CD14-positive monocyte (primary cell): ENCODE measurements around the gene NGDN. TPM values are rescaled to one million over a fixed set of nuclear protein-coding genes. Genes with fewer than 3 reads are reported as not detected.
A peak's percentile ranks its signal among the peaks of the same experiment; 100 is the strongest.

Experiments
- DNase-seq, 3 donors: peaks; one replicate each; pipeline ENCODE4 v3.0.0-alpha.2; 2011 to 2022
- H2AFZ ChIP-seq: 2 replicates; pipeline ENCODE4 v1.6.0; 2012; ENCODE audit warnings: mild to moderate bottlenecking, low read depth, low read length, inconsistent platforms; ENCODE audit not compliant: insufficient read depth, poor library complexity, severe bottlenecking
- H3K27ac ChIP-seq, 2 donors: 1 replicate in 1 of 2; 2 replicates in 1 of 2; pipeline ENCODE4 v1.5.1; 2012 to 2013; ENCODE audit warnings: low read length in 2 of 2, control low read depth in 1 of 2, inconsistent platforms in 1 of 2, low read depth in 1 of 2, mild to moderate bottlenecking in 1 of 2
- H3K27me3 ChIP-seq, 2 donors: one replicate each; pipeline versions ENCODE4 v1.6.0 to v1.6.1; 2011 to 2013; ENCODE audit warnings: low read length in 2 of 2; ENCODE audit not compliant: control insufficient read depth in 2 of 2, insufficient read depth in 2 of 2
- H3K36me3 ChIP-seq, 2 donors: replicated peaks in 1 of 2; 1 replicate in 1 of 2; 2 replicates in 1 of 2; pipeline versions ENCODE4 v1.5.1 to v1.6.1; 2012 to 2013; ENCODE audit warnings: low read length in 2 of 2, control low read depth in 1 of 2, inconsistent platforms in 1 of 2, mild to moderate bottlenecking in 1 of 2; ENCODE audit not compliant: insufficient read depth in 2 of 2, control insufficient read depth in 1 of 2
- H3K4me1 ChIP-seq, 2 donors: 1 replicate in 1 of 2; 2 replicates in 1 of 2; pipeline versions ENCODE4 v1.5.1 to v1.6.1; 2012 to 2013; ENCODE audit warnings: low read length in 2 of 2, control low read depth in 1 of 2, inconsistent platforms in 1 of 2, mild to moderate bottlenecking in 1 of 2, moderate library complexity in 1 of 2; ENCODE audit not compliant: insufficient read depth in 2 of 2, control insufficient read depth in 1 of 2
- H3K4me2 ChIP-seq: replicated peaks from 2 replicates; pipeline ENCODE3; 2012; ENCODE audit warnings: low read length, moderate library complexity, mild to moderate bottlenecking; ENCODE audit not compliant: poor library complexity, severe bottlenecking; ENCODE audit errors: extremely low read depth
- H3K4me3 ChIP-seq, 3 experiments: fragments of 200-600 bp in 1 of 3; sonication (generic) in 1 of 3; replicated peaks in 1 of 3; 1 replicate in 2 of 3; 2 replicates in 1 of 3; pipeline ENCODE4 v1.5.1; 2011 to 2013; ENCODE audit warnings: low read length in 3 of 3, mild to moderate bottlenecking in 3 of 3, control low read depth in 2 of 3, low read depth in 2 of 3, inconsistent platforms in 1 of 3, moderate library complexity in 1 of 3
- H3K79me2 ChIP-seq: 2 replicates; pipeline ENCODE4 v1.6.0; 2012; ENCODE audit warnings: mild to moderate bottlenecking, control low read depth, inconsistent platforms, low read length, moderate library complexity; ENCODE audit not compliant: insufficient read depth
- H3K9ac ChIP-seq: 2 replicates; pipeline ENCODE4 v1.6.0; 2017; ENCODE audit warnings: low read length, mild to moderate bottlenecking; ENCODE audit not compliant: insufficient read depth, poor library complexity, severe bottlenecking
- H3K9me3 ChIP-seq, 2 donors: replicated peaks in 1 of 2; 1 replicate in 1 of 2; 2 replicates in 1 of 2; pipeline versions ENCODE4 v1.5.1 to v1.6.1; 2012 to 2013; ENCODE audit warnings: low read length in 2 of 2, control low read depth in 1 of 2; ENCODE audit not compliant: control insufficient read depth in 1 of 2, insufficient read depth in 1 of 2
- H4K20me1 ChIP-seq: 2 replicates; pipeline ENCODE4 v1.6.0; 2012; ENCODE audit warnings: mild to moderate bottlenecking, low read length, control low read depth, moderate library complexity; ENCODE audit not compliant: insufficient read depth
- H3K27ac Mint-ChIP-seq, 7 donors: one replicate each; pipeline ENCODE4 v1.8.0; 2020; ENCODE audit warnings: mild to moderate bottlenecking in 7 of 7, mixed read lengths in 7 of 7, moderate library complexity in 6 of 7, inconsistent platforms in 2 of 7
- H3K27me3 Mint-ChIP-seq, 3 donors: one replicate each; pipeline ENCODE4 v1.8.0; 2021 to 2022; ENCODE audit warnings: low read depth in 3 of 3, mild to moderate bottlenecking in 3 of 3, mixed read lengths in 3 of 3, moderate library complexity in 3 of 3, inconsistent platforms in 1 of 3
- H3K36me3 Mint-ChIP-seq, 2 donors: one replicate each; pipeline ENCODE4 v1.8.0; 2020; ENCODE audit warnings: mixed read lengths in 2 of 2, inconsistent platforms in 1 of 2, mild to moderate bottlenecking in 1 of 2
- H3K4me1 Mint-ChIP-seq: one replicate; pipeline ENCODE4 v1.8.0; 2020; ENCODE audit warnings: mild to moderate bottlenecking, mixed read lengths
- H3K4me3 Mint-ChIP-seq, 2 donors: one replicate each; pipeline ENCODE4 v1.8.0; 2020; ENCODE audit warnings: mild to moderate bottlenecking in 2 of 2, mixed read lengths in 2 of 2, moderate library complexity in 1 of 2
- H3K9me3 Mint-ChIP-seq, 7 donors: one replicate each; pipeline ENCODE4 v1.8.0; 2020 to 2022; ENCODE audit warnings: mixed read lengths in 7 of 7, mild to moderate bottlenecking in 6 of 7, moderate library complexity in 6 of 7, inconsistent platforms in 2 of 7
- WGBS: methylation state at CpG from one replicate; pipeline ENCODE4 v1.1.5; 2013; ENCODE audit warnings: missing lambda C conversion rate; ENCODE audit not compliant: insufficient coverage; 5-methylcytosine and 5-hydroxymethylcytosine counted together
- intact Hi-C, 2 donors: fragments of 100-400 bp; cut with micrococcal nuclease; formaldehyde crosslinking; loops; one replicate each; pipeline versions ENCODE4 v1.15.0 to v1.15.1; 2023
- polyA plus RNA-seq, 3 donors: library from polyadenylated mRNA; depleted of rRNA in 1 of 3; unstranded in 2 of 3; stranded (reverse) in 1 of 3; fragments of 300-500 nt in 2 of 3; fragments of >200 nt in 1 of 3; fragmentation: Illumina TruSeq in 2 of 3; gene quantifications; 1 replicate in 2 of 3; 2 replicates in 1 of 3; pipeline ENCODE4 v1.2.3, GENCODE V29; 2012 to 2021
- TF ChIP-seq, protein P1 (sequence below): fragments of 200-600 bp; IDR thresholded peaks from one replicate; pipeline ENCODE4 v1.8.0; 2022; ENCODE audit warnings: antibody characterized with exemption, mild to moderate bottlenecking

Gene NGDN
- polyA plus RNA-seq, 3 donors, result 22.7 to 44.5 (median 26.8) TPM

GRCh38 chr14:23485326-23485725 is 15.8 kb downstream of the NGDN start:
- intact Hi-C loops, result no loop called here
- H3K36me3 Mint-ChIP-seq, result peaks cover 25 to 29% of the 10 kb centered on the region in 2 donors
- no peaks in the 10 kb centered on the region for H3K9me3 Mint-ChIP-seq
- TF ChIP-seq, protein P1, sequence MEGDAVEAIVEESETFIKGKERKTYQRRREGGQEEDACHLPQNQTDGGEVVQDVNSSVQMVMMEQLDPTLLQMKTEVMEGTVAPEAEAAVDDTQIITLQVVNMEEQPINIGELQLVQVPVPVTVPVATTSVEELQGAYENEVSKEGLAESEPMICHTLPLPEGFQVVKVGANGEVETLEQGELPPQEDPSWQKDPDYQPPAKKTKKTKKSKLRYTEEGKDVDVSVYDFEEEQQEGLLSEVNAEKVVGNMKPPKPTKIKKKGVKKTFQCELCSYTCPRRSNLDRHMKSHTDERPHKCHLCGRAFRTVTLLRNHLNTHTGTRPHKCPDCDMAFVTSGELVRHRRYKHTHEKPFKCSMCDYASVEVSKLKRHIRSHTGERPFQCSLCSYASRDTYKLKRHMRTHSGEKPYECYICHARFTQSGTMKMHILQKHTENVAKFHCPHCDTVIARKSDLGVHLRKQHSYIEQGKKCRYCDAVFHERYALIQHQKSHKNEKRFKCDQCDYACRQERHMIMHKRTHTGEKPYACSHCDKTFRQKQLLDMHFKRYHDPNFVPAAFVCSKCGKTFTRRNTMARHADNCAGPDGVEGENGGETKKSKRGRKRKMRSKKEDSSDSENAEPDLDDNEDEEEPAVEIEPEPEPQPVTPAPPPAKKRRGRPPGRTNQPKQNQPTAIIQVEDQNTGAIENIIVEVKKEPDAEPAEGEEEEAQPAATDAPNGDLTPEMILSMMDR, result no peak
- H3K4me3 Mint-ChIP-seq, result no peak overlapping the region
- H3K9ac ChIP-seq, result no peak overlapping the region
- H3K4me3 ChIP-seq, result no peak overlapping the region
- no peak overlapping the region for H3K27ac ChIP-seq
- H3K4me1 ChIP-seq, result no peaks in the 10 kb centered on the region
- no peaks in the 10 kb centered on the region for H3K79me2 ChIP-seq
- DNase-seq, result no peak
- no CpG with 5 or more reads among the region's 4 CpGs for WGBS
- no peak overlapping the region for H3K27ac Mint-ChIP-seq
- H3K27me3 Mint-ChIP-seq, result peaks cover 0 to 2% (median 0%) of the 10 kb centered on the region in 3 donors
- H2AFZ ChIP-seq, result no peak overlapping the region
- H3K9me3 ChIP-seq, result no peaks in the 10 kb centered on the region
- peaks cover 7 to 55% of the 10 kb centered on the region in 2 donors for H3K36me3 ChIP-seq
- no peak overlapping the region for H3K4me2 ChIP-seq
- H3K27me3 ChIP-seq, result no peaks in the 10 kb centered on the region
- no peaks in the 10 kb centered on the region for H3K4me1 Mint-ChIP-seq
- no peaks in the 10 kb centered on the region for H4K20me1 ChIP-seq

- Histone ChIP-seq H3K4me2 (no peak overlapping the region), H3K9ac (no peak overlapping the region), H3K9me3 (no peaks in the 10 kb centered on the region), H3K4me1 (no peaks in the 10 kb centered on the region), H3K27ac (no peak overlapping the region), H3K36me3 (peaks cover 2 to 48% of the 10 kb centered on the region in 2 donors), H2AFZ (no peak overlapping the region), H3K79me2 (no peaks in the 10 kb centered on the region), H3K4me3 (no peak overlapping the region), H3K27me3 (no peaks in the 10 kb centered on the region), H4K20me1 (no peaks in the 10 kb centered on the region)
- H3K9me3 Mint-ChIP-seq, result no peaks in the 10 kb centered on the region
- H3K36me3 Mint-ChIP-seq, result peaks cover 23 to 26% of the 10 kb centered on the region in 2 donors
- WGBS, result 0% methylated on average over 2 of the region's 2 CpGs
- peak overlapping the region in 1 of 7 donors; percentile 31 for H3K27ac Mint-ChIP-seq
- intact Hi-C loops, result no loop called here
- peaks cover 0 to 2% (median 0%) of the 10 kb centered on the region in 3 donors for H3K27me3 Mint-ChIP-seq
- TF ChIP-seq, protein P1, result no peak
- H3K4me3 Mint-ChIP-seq, result no peak overlapping the region
- H3K4me1 Mint-ChIP-seq, result no peaks in the 10 kb centered on the region
- no peak for DNase-seq
Measured at GRCh38 chr14:23486036-23486435, 16.5 kb downstream of the NGDN start.
